Amniotic stem cell (primary cell): ENCODE data around the gene UGT1A10.
"Not testable (repeated sequence)": the region's sequence is repeated elsewhere in the genome, so short reads cannot be mapped to it uniquely, and the experiment has no call there.

Experiments
- DNase-seq: peaks from one replicate; lab custom pipeline; 2025; lab: John Stamatoyannopoulos, UW

UGT1A10 gene

GRCh38 chr2:233692648-233693047, 56.4 kb downstream of the UGT1A10 start, which contains the start of gene UGT1A6:
TSS of gene UGT1A6 (plus strand) at chr2:233692890. CDS start at chr2:233693005, 115 bp downstream.
- no peak for DNase-seq

- DNase-seq = no peak
Observed at GRCh38 chr2:233693963-233694362, 57.7 kb downstream of the UGT1A10 start.

- no peak for DNase-seq
Observed at GRCh38 chr2:233698740-233699139, 62.5 kb downstream of the UGT1A10 start.

- no peak for DNase-seq
Observed at GRCh38 chr2:233699424-233700027, 63.3 kb downstream of the UGT1A10 start.

DNA sequence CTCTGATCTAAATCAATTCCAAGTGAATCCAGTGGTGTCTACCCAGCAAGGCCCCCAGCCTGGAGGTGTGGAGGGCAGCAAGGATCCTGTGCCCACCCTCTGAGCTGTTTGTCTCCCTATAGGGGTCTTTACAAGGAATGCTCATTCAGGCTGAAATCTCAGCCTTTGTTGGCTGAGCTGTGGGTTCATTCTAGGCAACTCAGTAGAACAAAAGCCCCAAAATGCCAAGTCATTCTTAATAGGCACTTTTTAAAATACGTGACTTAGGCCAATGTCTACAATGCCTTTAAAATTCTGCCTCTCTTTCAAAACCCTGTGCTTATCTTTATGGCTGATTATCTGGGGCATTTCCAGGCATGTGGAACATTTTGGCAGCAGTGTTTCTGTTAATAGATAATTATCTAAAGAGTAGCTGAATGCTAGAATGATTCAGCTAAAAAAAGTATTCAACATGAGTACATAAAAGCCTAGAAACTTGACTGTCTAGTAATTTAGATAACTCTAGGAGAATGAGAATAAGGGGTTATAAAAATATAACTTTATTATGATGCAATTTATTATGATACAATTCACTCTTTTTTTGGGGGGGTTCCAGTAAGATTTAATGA, 63.9 kb downstream of the UGT1A10 start:
- peak; percentile 32 for DNase-seq

DNA sequence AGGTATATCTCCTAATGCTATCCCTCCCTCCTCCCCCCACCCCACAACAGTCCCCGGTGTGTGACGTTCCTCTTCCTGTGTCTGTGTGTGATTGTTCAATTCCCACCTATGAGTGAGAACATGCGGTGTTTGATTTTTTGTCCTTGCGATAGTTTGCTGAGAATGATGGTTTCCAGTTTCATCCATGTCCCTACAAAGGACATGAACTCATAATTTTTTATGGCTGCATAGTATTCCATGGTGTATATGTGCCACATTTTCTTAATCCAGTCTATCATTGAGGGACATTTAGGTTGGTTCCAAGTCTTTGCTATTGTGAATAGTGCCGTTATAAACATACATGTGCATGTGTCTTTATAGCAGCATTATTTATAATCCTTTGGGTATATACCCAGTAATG, 64.6 kb downstream of the UGT1A10 start:
- not testable (repeated sequence) for DNase-seq

- DNase-seq = no peak
Observed at GRCh38 chr2:233702238-233702637, 66.0 kb downstream of the UGT1A10 start.

DNA sequence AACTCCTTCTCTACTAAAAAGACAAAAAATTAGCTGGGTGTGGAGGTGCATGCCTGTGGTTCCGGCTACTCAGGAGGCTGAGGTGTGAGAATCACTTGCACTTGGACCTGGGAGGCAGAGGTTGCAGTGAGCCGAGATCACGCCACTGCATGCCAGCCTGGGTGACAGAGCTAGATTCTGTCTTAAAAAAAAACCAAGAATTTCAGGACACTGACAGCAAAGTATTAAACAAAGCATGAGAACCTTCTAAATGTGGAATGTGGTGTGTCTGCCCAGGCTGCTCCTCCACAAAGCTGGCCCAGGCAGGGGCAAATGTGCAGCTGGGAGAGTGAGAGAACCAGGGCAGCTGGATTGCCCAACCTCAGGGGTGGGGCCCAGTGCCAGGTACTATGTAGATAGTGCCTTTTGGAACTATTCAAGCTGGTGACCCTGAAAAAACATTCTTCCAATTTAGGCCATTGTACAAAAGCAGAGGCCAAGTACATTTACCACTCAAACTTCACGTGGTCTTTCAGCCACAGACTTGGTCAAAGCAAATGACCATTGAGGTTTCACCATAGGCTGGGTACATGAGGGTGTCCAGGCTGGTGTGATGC, 69.8 kb downstream of the UGT1A10 start:
- no peak for DNase-seq

- DNase-seq = peak; percentile 55
Observed at GRCh38 chr2:233706720-233707119, 70.5 kb downstream of the UGT1A10 start.

DNA sequence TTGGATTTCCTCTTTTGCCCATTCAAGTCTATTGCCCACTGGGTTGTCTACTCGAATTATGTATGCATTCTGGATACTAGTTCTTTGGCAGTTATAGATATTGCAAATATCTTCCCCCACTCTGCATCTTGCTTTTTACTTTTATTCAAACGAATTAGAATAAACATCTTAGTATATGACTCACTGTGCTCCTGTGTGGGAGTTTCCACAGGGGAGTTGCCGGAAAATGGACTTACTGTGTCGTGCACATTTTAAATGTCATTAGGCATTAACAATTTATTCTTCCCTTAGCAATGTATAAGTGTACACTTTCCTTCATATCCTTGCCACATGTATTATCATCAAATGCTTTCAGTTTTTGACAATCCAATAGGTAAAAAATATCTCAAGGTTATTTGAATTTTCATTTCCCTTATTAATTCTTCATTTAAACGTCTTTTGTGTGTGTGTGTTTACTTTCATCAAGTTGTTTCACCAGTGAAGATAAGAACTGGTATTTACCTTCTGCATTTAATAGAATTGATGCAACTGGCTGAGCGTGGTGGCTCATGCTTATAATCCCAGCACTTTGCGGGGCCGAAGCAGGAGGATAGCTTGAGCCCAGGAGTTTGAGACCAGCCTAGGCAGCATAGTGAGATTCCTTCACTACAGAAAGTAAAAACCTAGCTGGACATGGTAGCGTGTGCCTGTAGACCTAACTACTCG, 71.8 kb downstream of the UGT1A10 start:
- DNase-seq = no peak

GRCh38 chr2:233708942-233709341, 72.7 kb downstream of the UGT1A10 start:
- DNase-seq = no peak

DNA sequence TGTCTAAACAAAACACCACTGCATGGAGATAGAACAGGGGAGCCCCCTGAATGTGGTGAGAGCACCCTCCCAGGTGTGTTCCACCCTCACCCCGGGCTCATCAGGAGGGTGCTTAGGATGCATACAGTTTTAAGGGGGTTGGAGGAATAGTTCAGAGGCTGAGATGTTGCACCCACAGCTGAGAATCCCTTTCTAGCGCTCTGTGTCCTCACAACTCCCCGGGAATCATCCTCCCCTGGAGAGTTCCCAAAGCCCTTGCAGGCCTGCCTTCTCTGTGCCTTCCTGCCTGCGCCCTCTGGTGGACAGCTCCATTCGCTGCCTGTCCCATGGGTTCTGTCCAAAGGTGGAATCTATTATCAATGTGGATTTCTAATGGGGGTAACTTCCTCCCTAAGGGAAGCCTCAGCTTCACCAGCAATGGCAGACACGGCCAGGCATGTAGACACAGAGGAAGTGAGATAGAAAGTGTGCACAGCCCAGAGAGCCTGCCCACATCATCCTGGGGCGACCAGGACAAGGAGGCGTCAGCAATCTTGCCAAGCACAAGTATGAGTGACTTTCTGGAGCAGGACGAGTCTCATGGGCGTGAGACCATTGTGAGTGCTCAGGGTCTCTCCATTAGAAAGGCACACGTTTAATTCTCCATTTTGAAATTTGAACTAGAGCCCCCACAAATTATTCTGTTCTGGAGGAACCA, 75.2 kb downstream of the UGT1A10 start:
- peak; percentile 75 for DNase-seq

- no peak for DNase-seq
Observed at GRCh38 chr2:233712611-233713261, 76.5 kb downstream of the UGT1A10 start, which contains the start of gene UGT1A5. TSS of gene UGT1A5 (plus strand) at chr2:233712907. CDS start at chr2:233712992, 85 bp downstream.

DNA sequence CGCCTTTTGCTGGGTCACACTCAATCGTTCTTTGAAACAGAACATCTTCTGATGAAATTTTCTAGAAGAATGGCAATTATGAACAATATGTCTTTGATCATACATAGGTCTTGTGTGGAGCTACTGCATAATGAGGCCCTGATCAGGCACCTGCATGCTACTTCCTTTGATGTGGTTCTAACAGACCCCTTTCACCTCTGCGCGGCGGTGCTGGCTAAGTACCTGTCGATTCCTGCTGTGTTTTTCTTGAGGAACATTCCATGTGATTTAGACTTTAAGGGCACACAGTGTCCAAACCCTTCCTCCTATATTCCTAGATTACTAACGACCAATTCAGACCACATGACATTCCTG, 77.0 kb downstream of the UGT1A10 start:
- no peak for DNase-seq

DNA sequence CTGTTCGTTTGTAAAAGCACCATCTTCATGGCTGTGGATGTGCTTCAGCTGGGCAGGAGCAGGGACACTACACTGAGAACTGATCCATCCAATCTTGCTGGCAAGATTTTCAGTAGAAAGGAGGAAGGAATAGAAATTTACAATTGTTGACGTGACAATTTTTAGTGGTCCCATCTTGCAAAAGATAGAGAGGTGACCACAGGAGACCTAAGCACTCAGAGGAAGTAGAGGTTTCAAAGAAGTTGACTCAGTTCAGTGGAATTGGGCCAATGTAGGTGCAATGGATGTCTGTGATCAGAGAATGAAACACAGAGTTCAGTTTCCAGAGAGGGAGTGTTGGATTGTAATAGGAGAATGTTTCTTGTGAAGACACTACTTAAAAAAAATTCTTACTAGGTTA, 77.9 kb downstream of the UGT1A10 start:
- DNase-seq = no peak

GRCh38 chr2:233718552-233718951, 82.3 kb downstream of the UGT1A10 start, which contains the start of gene UGT1A4:
TSS of gene UGT1A4 (plus strand) at chr2:233718736. CDS start at chr2:233718821, 85 bp downstream.
- no peak for DNase-seq

GRCh38 chr2:233728723-233729301, 92.6 kb downstream of the UGT1A10 start, which contains the start of gene UGT1A3:
TSS of gene UGT1A3 (plus strand) at chr2:233729042. CDS start at chr2:233729127, 85 bp downstream.
- no peak for DNase-seq

- DNase-seq = not testable (repeated sequence)
Observed at GRCh38 chr2:233736868-233737653, 100.8 kb downstream of the UGT1A10 start.

GRCh38 chr2:233740870-233741269, 104.6 kb downstream of the UGT1A10 start:
- no peak for DNase-seq
